ENCODE data around the gene DIP2B.

DNA sequence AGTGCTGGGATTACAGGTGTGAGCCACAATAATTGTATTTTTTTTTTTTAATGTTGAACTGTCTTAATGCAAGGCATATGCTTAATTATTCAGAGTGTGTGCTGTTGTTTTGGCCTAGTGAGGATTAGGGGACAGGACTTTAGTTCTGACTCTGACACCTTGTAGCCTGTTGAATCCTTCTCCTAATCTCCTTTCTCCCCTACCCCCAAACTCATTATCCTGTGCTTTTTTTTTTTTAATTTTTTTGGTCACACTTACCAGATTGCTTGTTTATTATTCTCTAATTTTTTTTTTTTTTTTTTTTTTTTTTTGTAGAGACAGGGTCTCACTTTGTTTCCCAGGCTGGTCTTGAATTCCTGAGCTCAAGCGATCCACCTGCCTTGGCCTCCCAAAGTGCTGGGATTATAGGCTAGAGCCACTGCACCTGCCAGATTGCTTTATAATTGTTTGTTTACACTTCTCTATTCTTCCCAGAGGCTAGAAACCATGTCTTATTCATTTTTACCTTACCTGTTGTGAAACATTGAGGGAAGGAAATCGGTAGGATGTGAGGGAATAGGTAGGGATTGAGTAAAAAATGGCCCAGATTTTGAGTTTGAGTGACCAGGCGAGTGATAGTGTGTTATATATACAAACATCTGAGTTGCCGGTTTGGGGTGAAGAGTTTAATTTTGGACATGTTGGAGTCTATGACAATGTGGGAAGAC lies 32.2 kb downstream of the DIP2B start:
- TF ChIP-seq, protein P1, sequence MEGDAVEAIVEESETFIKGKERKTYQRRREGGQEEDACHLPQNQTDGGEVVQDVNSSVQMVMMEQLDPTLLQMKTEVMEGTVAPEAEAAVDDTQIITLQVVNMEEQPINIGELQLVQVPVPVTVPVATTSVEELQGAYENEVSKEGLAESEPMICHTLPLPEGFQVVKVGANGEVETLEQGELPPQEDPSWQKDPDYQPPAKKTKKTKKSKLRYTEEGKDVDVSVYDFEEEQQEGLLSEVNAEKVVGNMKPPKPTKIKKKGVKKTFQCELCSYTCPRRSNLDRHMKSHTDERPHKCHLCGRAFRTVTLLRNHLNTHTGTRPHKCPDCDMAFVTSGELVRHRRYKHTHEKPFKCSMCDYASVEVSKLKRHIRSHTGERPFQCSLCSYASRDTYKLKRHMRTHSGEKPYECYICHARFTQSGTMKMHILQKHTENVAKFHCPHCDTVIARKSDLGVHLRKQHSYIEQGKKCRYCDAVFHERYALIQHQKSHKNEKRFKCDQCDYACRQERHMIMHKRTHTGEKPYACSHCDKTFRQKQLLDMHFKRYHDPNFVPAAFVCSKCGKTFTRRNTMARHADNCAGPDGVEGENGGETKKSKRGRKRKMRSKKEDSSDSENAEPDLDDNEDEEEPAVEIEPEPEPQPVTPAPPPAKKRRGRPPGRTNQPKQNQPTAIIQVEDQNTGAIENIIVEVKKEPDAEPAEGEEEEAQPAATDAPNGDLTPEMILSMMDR (conservative IDR thresholded peaks at IDR 0.05 in 1 of 2, IDR thresholded peaks at IDR 0.05 in 1 of 2; ENCODE audit: extremely low read depth in 1 of 2, insufficient read depth in 1 of 2, low read depth in 1 of 2, low read length in 2 of 2) = no peak
- TF ChIP-seq EZH2 (IDR thresholded peaks at IDR 0.05; ENCODE audit: borderline replicate concordance, low read length) = no peak
